GM13977 (cell line): Measurements from ENCODE around the gene TMEM82.

Experiments
- DNase-seq: peaks from one replicate; pipeline ENCODE4 v3.0.0; 2012; ENCODE audit warnings: low spot score
- CTCF ChIP-seq: IDR thresholded peaks from 2 replicates; pipeline ENCODE4 v1.5.1; 2012; ENCODE audit warnings: mild to moderate bottlenecking, control low read depth; ENCODE audit not compliant: insufficient read depth; ENCODE audit errors: extremely low read depth, missing control alignments
- in situ Hi-C: fragments of 300-500 bp; cut with MboI; formaldehyde crosslinking; loops from one replicate; pipeline ENCODE4 v1.12.0; 2022; ENCODE audit warnings: low sequenced_read_pairs, low pct_unique_long_range_greater_than_20kb, mixed read lengths, inconsistent platforms; ENCODE audit not compliant: unreplicated experiment

Gene TMEM82

DNA sequence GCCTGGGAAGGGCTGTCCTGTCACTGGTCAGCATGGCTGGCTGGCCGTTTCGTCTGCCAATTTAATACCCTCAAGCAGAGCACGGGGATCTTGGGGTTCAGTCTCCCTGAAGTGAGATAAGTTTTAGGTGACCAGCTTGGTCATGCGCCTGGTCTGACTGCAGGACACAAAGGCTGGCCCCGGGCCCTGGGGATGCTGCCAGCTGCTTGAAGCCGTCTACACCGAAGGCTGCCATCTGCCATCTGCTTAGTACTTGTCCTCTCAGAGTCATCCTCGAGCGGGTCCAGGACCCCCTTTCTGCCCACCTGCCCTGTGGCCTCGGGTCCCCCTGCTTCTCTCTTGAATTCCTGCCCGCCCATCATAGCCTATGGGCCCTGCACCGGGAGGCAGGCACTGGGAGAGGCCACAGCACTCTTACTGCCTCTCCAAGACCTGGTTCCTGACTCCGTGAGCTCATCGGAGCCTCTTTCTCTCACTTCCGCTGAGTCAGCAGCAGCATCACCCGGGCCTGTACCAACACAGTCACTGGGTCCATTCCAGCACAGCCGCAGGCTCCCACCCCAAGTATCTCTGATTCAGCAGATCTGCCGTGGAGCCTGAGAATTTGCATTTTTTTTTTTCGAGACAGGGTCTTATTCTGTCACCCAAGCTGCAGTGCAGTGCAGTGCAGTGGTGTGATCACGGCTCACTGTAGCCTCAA, 23.3 kb downstream of the TMEM82 start:
- DNase-seq = no peak
- TF ChIP-seq CTCF = no peak
- in situ Hi-C loops = no loop called here

GRCh38 chr1:15767941-15768340, 25.6 kb downstream of the TMEM82 start:
- TF ChIP-seq CTCF = no peak
- DNase-seq = no peak
- in situ Hi-C loops = no loop called here

DNA sequence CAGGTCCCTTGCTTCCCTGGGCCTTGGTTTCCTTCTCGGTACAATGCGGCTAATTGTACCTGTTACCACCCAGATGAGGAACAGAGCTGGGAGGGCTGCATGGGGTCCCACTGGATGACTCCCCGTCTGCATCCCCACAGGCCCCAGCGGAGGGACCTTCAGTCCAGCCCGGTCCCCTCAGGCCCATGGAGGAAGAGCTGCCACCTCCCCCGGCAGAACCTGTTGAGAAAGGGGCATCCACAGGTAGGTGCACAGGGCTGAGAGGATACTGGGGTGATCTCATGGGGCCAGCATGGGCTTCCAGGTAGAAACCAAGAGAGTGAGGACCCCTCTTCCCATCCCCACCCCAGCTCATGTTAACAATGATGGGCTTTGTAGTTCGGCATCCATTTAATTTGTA, 26.1 kb downstream of the TMEM82 start:
- no peak for TF ChIP-seq CTCF
- in situ Hi-C loops = no loop called here
- no peak for DNase-seq

DNA sequence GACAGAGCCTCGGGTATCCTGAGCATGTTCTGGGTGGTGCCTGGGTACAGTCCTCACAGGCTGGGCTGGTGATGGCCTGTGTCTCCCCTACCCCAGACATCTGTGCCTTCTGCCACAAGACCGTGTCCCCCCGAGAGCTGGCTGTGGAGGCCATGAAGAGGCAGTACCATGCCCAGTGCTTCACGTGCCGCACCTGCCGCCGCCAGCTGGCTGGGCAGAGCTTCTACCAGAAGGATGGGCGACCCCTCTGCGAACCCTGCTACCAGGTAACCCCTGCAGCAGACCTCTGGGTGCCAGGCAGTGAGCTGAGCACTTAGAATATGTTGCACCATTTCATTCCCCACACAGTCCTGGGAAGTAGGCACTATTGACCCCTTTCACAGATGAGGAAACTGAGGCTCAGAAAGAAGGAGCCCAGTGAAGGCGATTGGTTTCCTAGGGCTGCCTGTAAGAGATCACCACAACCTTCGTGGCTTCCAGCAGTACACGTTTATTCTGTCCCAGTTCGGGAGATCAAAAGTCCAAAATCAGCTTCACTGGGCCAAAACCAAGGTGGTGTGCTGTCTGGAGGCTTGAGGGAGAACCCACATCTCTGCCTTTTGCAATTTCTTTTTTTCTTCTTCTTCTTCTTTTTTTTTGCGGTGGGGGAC, 28.1 kb downstream of the TMEM82 start:
- no peak for DNase-seq
- in situ Hi-C loops = no loop called here
- TF ChIP-seq CTCF = no peak

DNA sequence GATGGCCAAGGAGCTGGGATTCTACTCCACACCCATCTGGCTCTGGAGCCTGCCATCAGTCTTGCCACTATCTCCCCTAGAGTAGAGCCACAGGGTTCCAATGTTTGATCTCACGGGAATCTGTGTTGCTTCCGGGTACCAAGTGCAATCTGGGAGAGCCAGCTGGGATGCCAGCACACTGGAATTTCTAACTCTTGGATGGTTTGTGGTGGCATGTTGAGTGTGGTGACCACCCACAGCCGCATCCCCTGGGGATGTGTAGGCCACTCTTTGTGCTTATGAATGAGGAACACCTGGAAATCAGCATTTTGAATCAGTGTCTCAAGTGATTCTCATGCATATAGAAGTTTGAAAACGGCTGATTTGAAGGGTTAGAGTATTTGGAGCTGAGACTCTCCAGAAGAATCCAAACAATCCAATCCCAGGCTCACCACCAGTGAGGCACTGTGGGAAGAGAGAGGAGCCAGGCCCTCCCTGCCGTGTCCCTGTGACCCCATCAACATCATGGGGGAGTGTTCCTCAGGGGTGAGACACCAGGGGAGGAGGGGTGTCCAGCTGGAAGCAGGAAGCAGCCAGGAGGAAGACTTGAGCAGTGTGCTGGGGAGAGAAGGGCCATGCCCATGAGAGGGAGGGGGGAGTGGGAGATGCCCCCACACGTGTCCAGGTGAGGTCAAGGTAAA, 29.7 kb downstream of the TMEM82 start:
- no peak for TF ChIP-seq CTCF
- DNase-seq = no peak
- in situ Hi-C loops = no loop called here

DNA sequence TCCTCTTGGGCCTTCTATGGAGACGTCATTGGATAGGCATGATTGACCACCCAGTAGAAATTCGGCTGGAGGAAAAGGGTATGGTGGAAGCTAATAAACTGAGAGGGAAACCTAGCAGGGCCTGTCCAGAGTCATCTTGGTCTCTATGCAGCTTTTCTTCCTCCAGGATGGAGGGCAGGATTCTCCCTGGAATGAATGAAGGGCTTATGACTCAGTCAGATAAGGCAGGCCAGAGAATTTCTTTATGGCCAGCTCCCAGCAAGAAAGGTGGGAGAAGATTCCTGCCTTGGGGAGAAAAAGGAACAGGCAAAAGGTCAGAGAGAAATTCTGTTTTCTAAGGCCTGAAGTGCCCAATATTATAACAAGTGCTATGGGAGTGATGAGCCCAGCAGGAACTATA, 33.4 kb downstream of the TMEM82 start:
- no peak for TF ChIP-seq CTCF
- no peak for DNase-seq
- in situ Hi-C loops = loop anchor here (25.0 kb wide), 1 partner anchor 412 kb away; no protein-coding TSS in a partner anchor
